Activated T-cell treated with anti-CD3 and anti-CD28 coated beads, Interleukin-2, amount 50 U/mL, for 48 hours (primary cell): ENCODE data around the gene CCDC158.
A peak's percentile ranks its signal among the peaks of the same experiment; 100 is the strongest.
"Not testable (repeated sequence)": the region's sequence is repeated elsewhere in the genome, so short reads cannot be mapped to it uniquely, and the experiment has no call there.

ENCODE experiments used
- DNase-seq, 2 experiments: peaks; one replicate each; pipeline ENCODE4 v3.0.0-alpha.2; 2020

CCDC158 gene

GRCh38 chr4:76363556-76364290, 57.2 kb downstream of the CCDC158 start:
- no peak for DNase-seq

DNA sequence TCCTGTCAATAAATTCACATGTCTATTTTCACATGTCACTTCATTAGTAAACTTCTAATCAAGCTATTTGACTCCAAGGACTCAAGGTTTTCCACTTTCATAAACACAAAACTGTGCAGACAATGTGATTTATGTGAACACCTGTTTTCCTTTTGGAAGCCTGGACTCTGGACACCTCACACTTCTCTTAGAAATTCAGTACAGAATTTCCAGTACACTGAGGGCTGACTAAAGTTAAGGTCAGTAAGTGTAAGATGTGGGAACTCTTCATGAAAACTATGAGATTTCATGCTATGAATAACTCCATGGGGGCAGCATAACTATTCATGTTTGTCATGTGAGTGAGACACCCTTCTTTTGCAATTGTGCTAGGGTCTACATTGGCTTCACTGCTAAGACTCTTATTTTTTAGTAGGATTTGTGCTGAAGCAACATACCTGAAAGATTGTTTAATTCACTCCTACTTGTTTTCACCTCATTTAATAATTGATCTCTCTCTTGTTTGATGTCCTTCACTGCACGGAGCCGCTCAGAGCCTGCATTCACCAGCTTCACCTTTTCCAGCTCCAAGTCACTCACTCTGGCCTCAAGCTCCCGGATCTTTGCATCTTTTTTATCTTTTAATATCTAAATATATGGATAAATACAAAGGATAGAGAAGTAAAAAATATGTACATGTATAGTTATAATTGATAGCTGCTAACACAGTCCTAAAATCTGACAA, 59.1 kb downstream of the CCDC158 start:
- no peak for DNase-seq

- not testable (repeated sequence) for DNase-seq
Observed at GRCh38 chr4:76359881-76360466, 61.0 kb downstream of the CCDC158 start.

- no peak for DNase-seq
Observed at GRCh38 chr4:76357981-76358380, 63.0 kb downstream of the CCDC158 start.

DNA sequence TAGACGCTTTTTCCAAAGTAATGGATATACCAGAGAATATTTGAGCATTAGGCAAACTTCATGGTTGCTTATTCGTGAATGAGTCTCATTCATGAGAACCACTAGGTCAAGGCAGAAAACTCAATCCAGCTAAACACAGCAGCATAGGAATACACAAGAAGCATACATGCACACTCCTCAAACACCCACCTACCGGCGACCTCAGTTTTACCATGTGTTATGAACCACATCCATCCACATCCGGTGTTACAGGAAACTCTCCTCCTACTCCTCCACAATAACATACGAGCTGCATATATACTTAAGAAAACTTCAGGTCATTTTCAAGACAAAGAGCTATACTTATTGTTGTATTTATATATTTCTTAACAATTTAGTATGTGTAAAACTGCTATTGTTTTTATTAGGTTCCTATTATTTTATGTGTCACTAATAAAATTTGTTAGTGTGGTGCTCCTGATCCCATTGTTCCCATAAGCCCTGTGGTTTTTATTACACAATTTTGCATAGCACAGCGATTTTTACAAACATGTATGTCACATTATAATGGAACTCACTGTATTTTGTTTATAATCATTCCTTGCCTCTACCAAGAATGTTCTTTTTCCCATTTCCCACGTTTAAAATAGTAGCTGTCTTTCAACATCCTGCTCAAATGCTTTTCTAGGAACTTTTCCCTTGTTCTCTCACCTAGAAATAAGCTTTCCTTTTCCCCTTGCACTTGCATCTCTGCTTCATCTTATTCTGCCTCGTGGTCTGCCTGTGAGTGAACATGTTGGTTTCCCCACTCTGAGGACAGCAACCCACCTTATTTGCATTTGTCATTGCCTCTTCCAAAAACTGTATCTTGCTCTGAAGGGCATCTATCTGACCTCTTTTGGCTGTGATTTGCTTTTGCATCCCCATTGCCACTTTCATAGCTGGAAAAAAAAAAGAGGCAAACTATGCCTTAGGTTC, 66.1 kb downstream of the CCDC158 start:
- peak in 1 of 2 experiments; percentile 37 for DNase-seq

DNA sequence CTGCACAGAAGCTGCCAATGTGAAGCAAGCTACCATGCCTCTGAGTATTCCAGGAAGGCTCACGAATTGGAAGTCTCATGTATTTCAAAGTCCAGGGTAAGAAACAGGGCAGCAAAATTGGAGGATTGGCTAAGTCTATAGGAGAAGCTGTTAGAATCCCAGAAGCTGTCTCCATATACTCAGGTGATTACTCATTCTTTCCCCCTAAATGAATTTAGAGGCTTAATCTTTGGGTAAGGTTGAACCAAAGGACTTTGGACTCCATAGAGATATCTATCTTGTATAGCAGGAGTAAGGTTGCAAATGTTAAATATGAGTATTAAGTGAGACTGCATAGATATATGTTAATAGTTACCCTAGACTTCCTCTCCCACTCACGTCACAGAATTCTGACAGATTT, 78.1 kb downstream of the CCDC158 start:
- DNase-seq = no peak

GRCh38 chr4:76342191-76342590, 78.8 kb downstream of the CCDC158 start:
- no peak for DNase-seq

- no peak for DNase-seq
Observed at GRCh38 chr4:76341063-76341462, 79.9 kb downstream of the CCDC158 start.

DNA sequence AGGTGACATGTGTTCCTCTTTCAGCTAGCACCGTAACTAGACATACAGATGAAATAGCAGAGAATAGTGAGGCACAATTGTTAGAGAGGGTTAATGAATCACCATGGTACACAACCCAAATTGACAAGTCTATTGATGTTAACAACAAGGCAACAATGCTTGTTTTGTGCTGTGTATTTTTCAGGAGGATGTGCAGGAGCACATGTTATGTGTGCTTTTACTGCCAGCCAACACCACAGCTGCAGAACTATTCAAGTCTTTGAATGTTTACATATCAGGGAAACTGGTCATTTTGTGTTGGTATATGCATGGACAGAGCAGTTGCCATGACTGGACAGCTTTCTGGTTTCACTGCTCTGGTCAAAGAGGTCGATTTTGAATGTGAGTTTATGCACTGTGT, 81.6 kb downstream of the CCDC158 start:
- DNase-seq = no peak

GRCh38 chr4:76334885-76335284, 86.1 kb downstream of the CCDC158 start:
- DNase-seq = no peak

DNA sequence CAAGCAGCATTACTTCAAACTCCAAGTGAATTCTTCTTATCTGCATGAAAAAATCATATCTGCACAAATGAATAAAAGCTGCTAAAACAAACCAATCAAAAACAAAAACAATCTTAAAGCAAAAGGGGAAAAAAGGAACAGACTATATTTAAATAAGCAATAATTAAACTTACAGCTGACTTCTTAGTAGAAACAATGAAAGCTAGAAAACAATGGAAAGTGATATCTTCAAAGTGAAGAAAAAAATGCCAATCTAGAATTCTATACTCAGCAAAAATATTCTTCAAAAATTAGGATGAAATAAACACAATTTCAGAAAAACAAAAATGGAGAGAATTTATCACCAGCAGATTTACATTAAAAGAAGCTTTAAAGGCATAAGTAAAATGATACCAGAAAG, 94.4 kb downstream of the CCDC158 start:
- no peak for DNase-seq

DNA sequence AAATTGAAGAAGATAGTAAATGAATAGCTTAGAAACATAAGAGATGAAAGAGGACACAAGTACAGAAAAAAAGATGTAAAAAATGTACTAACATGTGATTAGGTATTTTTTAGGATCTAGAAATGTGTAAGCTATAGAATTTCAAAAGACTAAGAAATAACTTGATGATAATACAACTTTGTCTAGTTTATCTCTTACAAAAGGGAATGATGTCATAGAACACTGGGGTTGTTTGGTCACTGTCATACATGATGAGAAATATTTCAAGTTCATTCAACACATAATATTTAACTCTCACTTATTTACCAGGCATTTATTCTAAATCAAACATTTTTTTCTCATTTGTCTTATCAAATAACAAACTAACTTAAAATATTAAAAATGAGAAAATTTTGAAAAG, 95.9 kb downstream of the CCDC158 start:
- no peak for DNase-seq

- DNase-seq = no peak
Observed at GRCh38 chr4:76322236-76322635, 98.7 kb downstream of the CCDC158 start.

GRCh38 chr4:76316131-76316530, 104.8 kb downstream of the CCDC158 start:
- no peak for DNase-seq

- DNase-seq = no peak
Observed at GRCh38 chr4:76315267-76315918, 105.5 kb downstream of the CCDC158 start.

DNA sequence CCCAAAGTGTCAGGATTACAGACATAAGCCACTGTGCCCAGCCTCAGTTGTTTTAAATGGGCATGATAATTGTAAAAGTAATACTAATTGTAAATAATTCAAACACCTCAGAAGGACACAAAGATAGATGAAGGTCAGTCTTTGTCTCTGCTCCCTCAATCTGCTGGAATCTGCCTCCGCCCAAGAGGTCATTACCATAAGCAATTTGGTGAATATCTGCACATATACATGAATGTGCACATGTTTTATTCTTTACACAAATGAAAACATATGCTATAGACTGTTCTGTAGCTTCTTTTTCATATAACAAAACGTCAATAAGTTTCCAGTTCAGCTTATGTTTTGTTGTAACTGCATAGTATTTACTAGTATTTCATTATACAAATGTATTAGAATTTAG, 107.4 kb downstream of the CCDC158 start:
- no peak for DNase-seq

DNA sequence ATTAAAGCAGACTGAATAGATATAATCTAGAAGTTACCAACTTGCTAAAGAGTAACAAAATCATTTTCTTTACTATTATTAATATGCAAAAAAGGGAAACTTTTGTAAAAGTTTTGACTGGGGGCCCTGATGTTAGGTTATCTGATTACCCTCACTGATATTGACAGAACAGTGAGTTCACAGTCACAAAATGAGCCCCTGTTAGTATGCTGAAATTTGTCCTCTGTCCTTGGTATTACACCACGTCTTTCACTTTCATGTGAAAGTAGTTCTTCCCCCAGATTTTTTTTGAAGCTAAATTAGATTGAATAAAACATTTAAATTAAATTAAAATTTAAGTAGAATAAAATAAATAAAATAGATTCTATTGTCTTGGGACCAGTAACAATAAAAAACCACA, 108.5 kb downstream of the CCDC158 start:
- DNase-seq = no peak

DNA sequence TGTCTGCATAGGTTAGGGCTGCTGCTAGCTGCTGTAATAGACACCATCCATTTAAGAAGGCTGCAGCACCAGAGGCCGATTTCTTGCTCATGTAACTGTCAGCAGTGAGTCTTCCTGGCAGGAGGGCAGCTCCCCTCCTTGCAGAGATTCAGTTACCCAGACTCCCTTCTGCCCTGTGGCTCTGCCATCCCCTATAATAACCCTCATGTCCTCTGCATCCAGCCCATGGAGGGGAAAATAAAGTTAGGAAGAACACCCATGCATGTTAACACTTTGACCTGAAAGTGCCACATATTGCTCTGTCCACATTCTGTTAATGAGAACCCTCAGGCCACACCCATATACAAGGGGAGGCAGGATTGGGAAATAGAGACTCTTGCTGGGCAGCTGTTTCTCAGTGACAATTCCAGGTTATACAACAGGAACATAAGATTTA, 109.0 kb downstream of the CCDC158 start:
- DNase-seq = no peak

DNA sequence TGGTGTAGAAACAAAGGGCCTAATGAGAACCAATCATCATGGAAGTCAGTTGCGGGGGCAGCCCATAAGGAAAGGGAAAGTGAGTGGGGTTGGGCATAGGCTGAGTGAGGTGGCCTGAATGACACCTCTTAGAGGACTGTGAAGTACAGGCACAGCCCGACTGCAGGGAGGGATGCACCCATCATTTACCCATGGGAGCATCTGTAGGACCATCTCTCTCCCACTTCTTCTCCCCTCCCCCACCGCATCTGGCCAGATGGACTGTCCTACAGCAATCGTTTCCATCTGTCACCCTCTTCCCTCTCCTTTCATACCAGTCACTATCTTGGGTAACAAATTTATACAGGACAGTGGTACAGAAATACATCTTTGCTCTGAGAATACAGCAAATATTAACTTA, 110.3 kb downstream of the CCDC158 start:
- no peak for DNase-seq

- no peak for DNase-seq
Observed at GRCh38 chr4:76309939-76310550, 110.9 kb downstream of the CCDC158 start.

GRCh38 chr4:76308548-76308947, 112.4 kb downstream of the CCDC158 start:
- no peak for DNase-seq

- DNase-seq = no peak
Observed at GRCh38 chr4:76307660-76308014, 113.3 kb downstream of the CCDC158 start.
